Central memory CD8-positive, alpha-beta T cell (primary cell): ENCODE results near the gene PNCK.
A peak's percentile ranks its signal among the peaks of the same experiment; 100 is the strongest.
"Not testable (repeated sequence)": the region's sequence is repeated elsewhere in the genome, so short reads cannot be mapped to it uniquely, and the experiment has no call there.

Source experiments
- ATAC-seq: fragments of 150-1000 bp; cut with Tn5 transposase; replicated peaks from 2 replicates; pipeline ENCODE4 v1.10.0; 2022; ENCODE audit warnings: mild to moderate bottlenecking, moderate FRiP score, moderate number of reproducible peaks; ENCODE audit not compliant: poor library complexity, severe bottlenecking; ENCODE audit errors: extremely low read depth
- DNase-seq, 2 donors: peaks; one replicate each; pipeline ENCODE4 v3.0.0; 2021; ENCODE audit warnings: low spot score in 2 of 2
- H3K27ac Mint-ChIP-seq: one replicate; pipeline ENCODE4 v1.8.0; 2022; ENCODE audit warnings: low read depth, mild to moderate bottlenecking, moderate library complexity, mixed read lengths
- H3K27me3 Mint-ChIP-seq: one replicate; pipeline ENCODE4 v1.8.0; 2022; ENCODE audit warnings: mixed read lengths
- H3K36me3 Mint-ChIP-seq: one replicate; pipeline ENCODE4 v1.8.0; 2022; ENCODE audit warnings: mild to moderate bottlenecking, moderate library complexity, mixed read lengths; ENCODE audit not compliant: insufficient read depth
- H3K4me1 Mint-ChIP-seq: one replicate; pipeline ENCODE4 v1.8.0; 2022; ENCODE audit warnings: mixed read lengths
- H3K4me3 Mint-ChIP-seq: one replicate; pipeline ENCODE4 v1.8.0; 2022; ENCODE audit warnings: mild to moderate bottlenecking, moderate library complexity, mixed read lengths
- H3K9me3 Mint-ChIP-seq: one replicate; pipeline ENCODE4 v1.8.0; 2022; ENCODE audit warnings: mixed read lengths

The PNCK gene

GRCh38 chrX:153696538-153696937, 22.9 kb upstream of the PNCK start:
- H3K4me3 Mint-ChIP-seq, DNase-seq, H3K36me3 Mint-ChIP-seq, H3K27me3 Mint-ChIP-seq, H3K9me3 Mint-ChIP-seq, H3K27ac Mint-ChIP-seq, ATAC-seq, H3K4me1 Mint-ChIP-seq: not testable (repeated sequence)

- H3K4me3 Mint-ChIP-seq: no peak overlapping the region
- H3K4me1 Mint-ChIP-seq: no peaks in the 10 kb centered on the region
- no peaks in the 10 kb centered on the region for H3K9me3 Mint-ChIP-seq
- no peak overlapping the region for H3K27ac Mint-ChIP-seq
- ATAC-seq (no peak), DNase-seq (no peak)
- no peaks in the 10 kb centered on the region for H3K27me3 Mint-ChIP-seq
- H3K36me3 Mint-ChIP-seq: peaks cover 5% of the 10 kb centered on the region
Measured at GRCh38 chrX:153696100-153696499, 22.5 kb upstream of the PNCK start.

- Mint-ChIP-seq H3K9me3 (no peaks in the 10 kb centered on the region), H3K4me1 (no peaks in the 10 kb centered on the region), H3K4me3 (no peak overlapping the region), H3K36me3 (peaks cover 5% of the 10 kb centered on the region), H3K27me3 (no peaks in the 10 kb centered on the region), H3K27ac (no peak overlapping the region)
- ATAC-seq: no peak
- no peak for DNase-seq
Measured at GRCh38 chrX:153694687-153695270, 21.2 kb upstream of the PNCK start.

GRCh38 chrX:153694256-153694655, 20.6 kb upstream of the PNCK start:
- not testable (repeated sequence) for H3K27me3 Mint-ChIP-seq, H3K36me3 Mint-ChIP-seq, ATAC-seq, H3K4me1 Mint-ChIP-seq, DNase-seq, H3K9me3 Mint-ChIP-seq, H3K27ac Mint-ChIP-seq, H3K4me3 Mint-ChIP-seq

GRCh38 chrX:153693216-153694086, 19.8 kb upstream of the PNCK start:
- Mint-ChIP-seq H3K4me3 (no peak overlapping the region), H3K27me3 (no peaks in the 10 kb centered on the region), H3K36me3 (peaks cover 5% of the 10 kb centered on the region), H3K4me1 (no peaks in the 10 kb centered on the region), H3K9me3 (no peaks in the 10 kb centered on the region), H3K27ac (no peak overlapping the region)
- DNase-seq (no peak), ATAC-seq (no peak)

GRCh38 chrX:153692611-153693156, 19.1 kb upstream of the PNCK start:
- Mint-ChIP-seq H3K27me3 (no peaks in the 10 kb centered on the region), H3K36me3 (peaks cover 5% of the 10 kb centered on the region), H3K4me3 (no peak overlapping the region), H3K4me1 (no peaks in the 10 kb centered on the region), H3K27ac (no peak overlapping the region), H3K9me3 (no peaks in the 10 kb centered on the region)
- no peak for ATAC-seq
- DNase-seq: no peak

GRCh38 chrX:153692003-153692402, 18.4 kb upstream of the PNCK start:
- ATAC-seq: no peak
- DNase-seq: no peak
- Mint-ChIP-seq H3K27ac (no peak overlapping the region), H3K27me3 (no peaks in the 10 kb centered on the region), H3K9me3 (no peaks in the 10 kb centered on the region), H3K4me1 (no peaks in the 10 kb centered on the region), H3K4me3 (no peak overlapping the region), H3K36me3 (peaks cover 4% of the 10 kb centered on the region)

GRCh38 chrX:153691032-153691827, 17.6 kb upstream of the PNCK start:
- H3K36me3 Mint-ChIP-seq, DNase-seq, H3K27ac Mint-ChIP-seq, H3K27me3 Mint-ChIP-seq, H3K9me3 Mint-ChIP-seq, H3K4me1 Mint-ChIP-seq, ATAC-seq, H3K4me3 Mint-ChIP-seq: not testable (repeated sequence)

- DNase-seq (no peak), ATAC-seq (no peak)
- Mint-ChIP-seq H3K27ac (no peak overlapping the region), H3K9me3 (no peaks in the 10 kb centered on the region), H3K36me3 (peaks cover 4% of the 10 kb centered on the region), H3K4me1 (no peaks in the 10 kb centered on the region), H3K4me3 (no peak overlapping the region), H3K27me3 (no peaks in the 10 kb centered on the region)
Measured at GRCh38 chrX:153690466-153690865, 16.9 kb upstream of the PNCK start.

GRCh38 chrX:153689654-153690465, 16.2 kb upstream of the PNCK start:
- ATAC-seq (no peak), DNase-seq (no peak)
- Mint-ChIP-seq H3K27me3 (no peaks in the 10 kb centered on the region), H3K4me1 (no peaks in the 10 kb centered on the region), H3K9me3 (no peaks in the 10 kb centered on the region), H3K36me3 (peaks cover 4% of the 10 kb centered on the region), H3K4me3 (peak overlapping the region; percentile 20), H3K27ac (no peak overlapping the region)

- DNase-seq: no peak
- Mint-ChIP-seq H3K27me3 (no peaks in the 10 kb centered on the region), H3K36me3 (peaks cover 4% of the 10 kb centered on the region), H3K27ac (no peak overlapping the region), H3K4me1 (no peaks in the 10 kb centered on the region), H3K4me3 (no peak overlapping the region), H3K9me3 (no peaks in the 10 kb centered on the region)
- ATAC-seq: no peak
Measured at GRCh38 chrX:153688911-153689590, 15.4 kb upstream of the PNCK start.
